ENCODE measurements around the gene CLDN34.
A peak's percentile ranks its signal among the peaks of the same experiment; 100 is the strongest.

CLDN34 gene, protein sequence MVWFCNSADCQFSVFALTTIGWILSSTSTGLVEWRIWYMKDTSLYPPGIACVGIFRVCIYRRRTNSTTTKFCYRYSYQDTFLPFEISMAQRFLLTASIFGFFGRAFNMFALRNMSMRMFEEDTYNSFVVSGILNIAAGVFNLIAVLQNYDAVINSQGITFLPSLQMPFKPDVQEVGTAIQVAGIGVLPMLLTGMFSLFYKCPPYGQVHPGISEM

DNA sequence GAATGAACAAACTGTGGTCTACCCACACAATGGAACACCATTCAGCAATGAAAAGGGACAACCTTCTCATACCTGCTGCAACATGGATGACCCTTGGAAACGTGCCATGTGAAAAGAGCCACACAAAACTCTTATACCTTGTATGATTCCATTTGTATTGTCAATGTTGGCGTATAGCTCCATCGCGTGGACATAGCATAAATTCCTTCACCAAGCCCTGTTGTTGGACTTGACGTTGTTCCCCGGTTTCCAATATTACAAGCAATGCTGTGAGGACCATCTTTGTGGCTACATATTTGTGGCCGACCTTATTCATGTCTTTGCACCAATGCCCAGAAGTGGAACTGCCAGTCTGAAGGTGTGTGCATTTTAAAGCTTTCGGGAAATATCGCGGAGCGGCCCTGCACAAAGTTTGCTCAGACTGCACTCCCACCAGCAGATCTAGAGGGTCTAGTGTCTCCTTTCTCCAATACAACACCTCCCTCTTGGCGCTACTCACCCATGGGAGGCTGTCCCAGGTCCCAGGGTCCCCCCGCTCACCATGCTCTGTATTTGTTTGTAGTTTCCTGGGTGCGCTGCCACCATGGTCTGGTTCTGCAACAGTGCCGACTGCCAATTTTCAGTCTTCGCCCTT, at the start of gene CLDN34:
Gene CLDN34, plus strand, starts transcription at position 584 of the 634 bp plus-strand sequence. Its CDS starts 0 bp downstream, at position 584.
- DNase-seq (ENCODE audit: low read depth in 2 of 2), result no peak

DNA sequence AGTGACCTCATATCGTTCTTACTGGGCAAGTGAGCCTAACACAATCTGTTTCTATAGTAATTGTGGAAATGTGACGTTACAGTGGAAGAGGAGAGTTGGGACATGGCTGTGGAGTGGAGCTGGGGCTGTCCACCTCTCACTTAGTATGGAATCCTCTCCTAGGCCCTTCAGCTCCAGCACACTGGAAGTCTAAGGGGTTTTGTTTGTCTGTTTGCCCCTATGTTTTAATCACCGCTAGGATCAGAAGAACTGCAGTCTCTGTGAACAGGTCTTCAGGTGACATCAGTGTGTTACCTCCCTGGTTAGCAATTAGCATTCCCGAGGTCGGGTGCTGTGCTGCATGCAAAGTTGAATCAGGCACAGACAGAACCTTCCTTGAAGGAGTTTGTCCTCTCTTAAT, 49.3 kb upstream of the CLDN34 start:
- DNase-seq (ENCODE audit: low read depth in 2 of 2), result no peak

DNA sequence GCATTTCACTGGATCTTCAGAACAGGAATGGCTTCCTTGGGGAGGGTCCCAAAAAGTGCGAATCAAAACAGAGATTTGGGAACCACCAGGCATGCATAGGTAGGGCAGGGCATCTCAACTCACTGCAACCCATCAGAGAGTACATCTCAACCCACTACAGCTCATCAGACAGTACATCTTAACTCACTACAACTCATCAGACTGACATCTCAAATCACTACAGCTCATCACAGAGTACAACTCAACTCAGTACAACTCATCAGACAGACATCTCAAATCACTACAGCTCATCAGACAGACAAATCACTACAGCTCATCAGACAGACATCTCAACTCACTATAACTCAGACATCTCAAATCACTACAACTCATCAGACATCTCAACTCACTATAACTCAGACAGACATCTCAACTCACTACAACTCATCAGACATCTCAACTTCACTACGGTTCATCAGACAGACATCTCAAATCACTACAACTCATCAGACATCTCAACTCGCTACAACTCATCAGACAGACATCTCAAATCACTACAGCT, 47.5 kb upstream of the CLDN34 start:
- DNase-seq (ENCODE audit: low read depth in 2 of 2), result no peak

DNA sequence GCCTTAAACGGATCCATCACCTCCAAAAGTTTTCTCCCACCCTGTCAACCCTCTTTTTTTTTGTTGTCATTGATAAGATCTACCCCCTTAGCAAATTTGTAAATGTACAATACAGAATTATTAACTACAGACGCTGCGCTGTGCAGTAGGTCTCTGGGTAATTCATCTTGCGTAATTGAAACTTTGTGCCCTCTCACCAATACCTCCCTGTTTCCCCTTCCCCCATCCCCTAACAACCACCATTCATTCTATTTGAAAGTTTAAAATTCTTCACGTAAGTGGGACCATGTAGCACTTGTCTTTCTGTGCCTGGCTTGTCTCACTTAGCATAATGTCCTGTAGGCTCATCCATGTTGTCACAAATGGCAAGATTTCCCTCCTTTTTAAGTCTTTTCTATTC, 45.8 kb upstream of the CLDN34 start:
- DNase-seq (ENCODE audit: low read depth in 2 of 2), result no peak

DNA sequence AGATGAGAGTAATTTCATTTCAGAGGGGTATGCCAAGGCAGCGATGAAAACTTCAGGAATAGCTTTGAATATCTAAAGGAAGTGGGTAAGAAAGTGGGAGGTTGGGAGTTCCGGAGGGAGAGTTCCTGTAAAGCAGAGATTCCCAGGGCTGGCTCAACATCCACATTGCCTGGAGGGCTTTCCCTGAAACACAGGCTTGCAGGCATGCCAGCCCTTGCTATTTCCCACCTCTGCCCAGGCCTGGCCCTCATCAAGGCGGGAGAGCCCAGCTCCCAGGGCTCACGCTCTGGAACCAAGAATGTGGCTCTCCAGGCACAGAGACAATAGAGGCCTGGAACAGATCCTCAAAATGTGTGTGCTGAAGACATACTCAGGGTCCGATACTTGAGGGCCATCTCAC, 43.8 kb upstream of the CLDN34 start:
- DNase-seq (ENCODE audit: low read depth in 2 of 2), result no peak

DNA sequence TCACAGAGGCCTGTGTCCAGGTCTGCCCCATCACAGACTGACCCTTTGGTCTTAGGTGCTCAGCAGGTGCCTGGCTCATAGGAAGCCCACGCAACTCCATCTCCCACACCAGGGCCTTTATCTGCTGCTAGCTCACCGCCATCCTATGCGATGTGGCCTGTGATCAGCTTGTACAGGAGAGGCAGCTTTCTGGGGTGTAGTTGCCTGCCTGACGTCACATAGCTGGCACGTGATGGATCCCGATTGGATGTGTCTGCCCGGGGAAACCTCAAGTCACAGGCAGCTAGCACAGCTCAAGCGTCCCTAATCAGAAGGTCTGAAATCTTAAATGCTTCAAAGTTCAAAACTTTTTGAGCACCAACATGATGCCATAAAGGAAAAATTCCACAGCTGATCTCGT, 41.2 kb upstream of the CLDN34 start:
- DNase-seq (ENCODE audit: low read depth in 2 of 2), result no peak

DNA sequence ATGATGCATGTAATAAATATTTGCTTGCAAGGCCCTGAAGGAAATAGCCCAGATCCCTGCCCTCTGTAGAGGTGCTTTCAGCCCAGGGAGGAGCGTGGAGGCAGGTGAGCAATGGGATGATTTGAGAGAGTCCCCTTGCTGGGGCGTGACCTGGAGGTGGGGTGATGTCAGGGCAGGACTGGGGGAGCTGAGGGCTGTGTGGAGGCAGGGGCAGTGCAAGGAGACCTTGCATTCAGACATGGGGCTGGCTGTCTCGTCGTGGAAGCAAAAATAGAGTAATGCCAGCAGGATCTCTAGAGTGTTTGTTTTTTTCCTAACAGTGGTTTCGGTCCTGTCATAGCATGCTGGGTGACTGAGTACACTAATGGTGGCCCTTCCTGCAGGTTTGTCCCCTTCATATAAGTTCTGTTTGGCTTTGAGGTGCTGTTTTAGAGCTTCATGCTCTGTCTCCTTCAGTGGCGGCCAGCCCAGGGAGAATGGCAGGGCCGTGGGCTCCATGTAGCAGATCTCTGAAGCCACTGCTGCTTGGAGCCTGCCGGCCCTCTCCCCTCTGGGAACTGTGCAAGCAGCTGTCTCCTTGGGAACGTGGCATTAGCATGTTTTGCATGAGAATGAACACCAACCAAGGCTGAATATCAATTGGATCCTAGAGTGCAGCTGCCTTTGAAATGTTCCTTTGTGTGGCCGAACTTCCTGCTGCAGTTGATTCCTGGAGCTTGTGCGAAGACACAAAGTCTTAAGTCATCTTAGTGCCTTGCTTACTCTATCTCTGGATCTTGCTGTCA, 39.3 kb upstream of the CLDN34 start:
- no peak for DNase-seq (ENCODE audit: low read depth in 2 of 2)

DNA sequence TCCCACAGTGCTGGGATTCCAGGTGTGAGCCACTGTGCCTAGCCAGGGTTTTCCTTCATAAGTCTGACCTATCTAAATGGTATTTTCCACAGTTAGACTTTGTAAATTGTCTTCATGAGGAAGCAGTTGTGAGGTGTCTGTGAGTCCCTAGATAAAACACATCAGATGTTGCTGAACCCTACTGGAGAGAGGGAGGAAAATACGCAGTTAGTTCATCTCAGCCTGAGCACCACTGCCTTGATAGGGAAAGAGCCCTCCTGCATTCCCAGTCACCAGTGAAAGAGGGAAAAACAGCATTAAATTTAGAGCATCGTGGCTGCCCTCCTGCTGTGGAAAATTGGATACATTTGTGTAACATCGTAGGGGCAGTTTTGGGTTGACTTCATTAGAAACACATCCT, 31.7 kb upstream of the CLDN34 start:
- no peak for DNase-seq (ENCODE audit: low read depth in 2 of 2)

DNA sequence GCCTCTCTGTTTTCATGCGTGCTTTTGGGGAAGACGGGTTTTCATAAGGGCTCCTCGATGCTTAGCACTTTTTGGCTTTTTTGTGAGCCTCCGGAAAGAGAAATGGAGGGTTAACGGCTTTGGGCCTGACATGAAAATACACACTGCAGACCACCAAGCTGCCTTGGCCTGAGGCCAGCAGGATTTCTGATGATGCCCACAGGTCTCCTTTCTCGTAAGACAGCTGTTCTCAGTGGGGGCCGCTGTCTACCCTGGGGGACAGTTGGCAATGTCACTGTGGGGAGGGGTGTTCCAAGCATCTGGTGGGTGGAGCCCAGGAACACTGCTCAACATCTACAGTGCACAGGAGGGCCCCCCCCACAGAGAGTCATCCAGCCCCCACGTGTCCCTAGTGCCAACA, 29.4 kb upstream of the CLDN34 start:
- DNase-seq (ENCODE audit: low read depth in 2 of 2), result no peak

DNA sequence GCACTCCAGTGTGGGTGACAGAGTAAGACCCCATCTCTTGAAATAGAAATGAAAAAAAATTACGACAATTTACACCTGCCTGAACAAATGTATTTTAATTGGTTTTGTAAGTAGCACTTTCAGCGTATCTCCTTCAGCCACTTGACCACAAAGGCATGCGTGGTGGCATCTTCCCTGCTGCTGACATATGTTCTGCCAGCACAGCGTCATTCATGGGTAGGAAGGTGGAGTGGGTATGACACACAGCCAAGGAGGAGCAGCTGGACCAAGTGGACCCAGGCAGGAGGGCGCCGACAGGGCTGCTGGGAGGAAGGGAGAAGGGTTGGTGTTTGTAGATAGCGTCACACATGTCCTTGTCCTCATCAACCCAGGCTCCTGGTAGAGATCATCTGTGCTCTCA, 28.6 kb upstream of the CLDN34 start:
- no peak for DNase-seq (ENCODE audit: low read depth in 2 of 2)

DNA sequence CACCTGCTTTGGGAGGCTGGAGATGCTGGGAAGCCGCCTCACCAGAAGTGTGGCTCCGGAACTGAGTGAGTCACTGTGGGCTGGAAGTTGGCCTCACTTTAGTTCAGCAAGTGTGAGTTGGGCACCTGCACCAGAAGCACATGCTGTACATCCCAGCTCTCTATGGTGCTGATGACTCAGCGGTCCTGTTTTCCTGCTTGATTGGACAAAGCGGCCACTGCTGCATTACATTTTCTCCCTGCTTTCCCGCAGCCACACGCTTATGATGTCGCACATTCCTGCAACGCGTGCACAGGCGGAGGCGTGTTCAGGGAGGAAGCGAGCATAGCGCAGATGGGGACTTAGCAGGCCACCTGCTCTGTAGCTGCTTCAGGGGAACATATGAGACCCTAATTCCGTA, 26.7 kb upstream of the CLDN34 start:
- DNase-seq (ENCODE audit: low read depth in 2 of 2), result no peak

DNA sequence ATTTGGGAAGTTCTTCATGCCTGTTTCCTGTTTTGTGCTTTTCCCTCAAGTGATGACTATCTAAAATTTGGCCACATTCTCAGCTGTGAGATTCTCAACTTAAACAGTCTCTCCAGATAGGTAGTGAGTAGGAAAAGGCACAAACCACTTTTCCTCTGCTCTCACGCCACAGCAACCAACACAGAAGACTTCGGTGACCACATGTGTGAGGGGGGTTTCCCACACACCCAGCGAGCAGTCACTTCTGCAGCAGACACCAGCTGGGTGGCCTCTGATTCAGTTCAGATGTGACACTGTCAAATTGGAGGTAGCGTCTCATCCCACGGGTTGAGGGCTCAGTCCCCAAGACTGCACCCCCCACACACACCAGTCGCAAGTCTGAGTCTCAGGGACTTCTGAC, 25.1 kb upstream of the CLDN34 start:
- peak; percentile 73 to 76 for DNase-seq (ENCODE audit: low read depth in 2 of 2)

DNA sequence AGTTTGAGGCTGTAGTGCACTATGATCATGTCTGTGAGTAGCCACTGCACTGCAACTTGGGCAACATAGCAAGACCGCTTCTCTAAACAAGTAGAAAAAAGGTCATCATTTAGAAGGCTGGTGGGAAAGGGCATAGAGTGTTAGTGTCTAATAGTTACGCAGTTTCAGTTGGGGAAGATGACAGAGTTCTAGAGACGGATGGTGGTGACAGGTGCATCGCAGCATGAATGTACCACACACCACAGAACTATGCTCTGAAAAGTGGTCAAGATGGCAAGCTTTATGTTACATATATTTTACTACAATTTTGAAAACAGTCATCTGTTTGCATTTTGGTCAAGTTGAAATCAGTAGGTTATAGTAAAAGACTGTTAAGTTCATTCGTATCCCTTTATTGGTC, 23.7 kb upstream of the CLDN34 start:
- DNase-seq (ENCODE audit: low read depth in 2 of 2), result no peak

DNA sequence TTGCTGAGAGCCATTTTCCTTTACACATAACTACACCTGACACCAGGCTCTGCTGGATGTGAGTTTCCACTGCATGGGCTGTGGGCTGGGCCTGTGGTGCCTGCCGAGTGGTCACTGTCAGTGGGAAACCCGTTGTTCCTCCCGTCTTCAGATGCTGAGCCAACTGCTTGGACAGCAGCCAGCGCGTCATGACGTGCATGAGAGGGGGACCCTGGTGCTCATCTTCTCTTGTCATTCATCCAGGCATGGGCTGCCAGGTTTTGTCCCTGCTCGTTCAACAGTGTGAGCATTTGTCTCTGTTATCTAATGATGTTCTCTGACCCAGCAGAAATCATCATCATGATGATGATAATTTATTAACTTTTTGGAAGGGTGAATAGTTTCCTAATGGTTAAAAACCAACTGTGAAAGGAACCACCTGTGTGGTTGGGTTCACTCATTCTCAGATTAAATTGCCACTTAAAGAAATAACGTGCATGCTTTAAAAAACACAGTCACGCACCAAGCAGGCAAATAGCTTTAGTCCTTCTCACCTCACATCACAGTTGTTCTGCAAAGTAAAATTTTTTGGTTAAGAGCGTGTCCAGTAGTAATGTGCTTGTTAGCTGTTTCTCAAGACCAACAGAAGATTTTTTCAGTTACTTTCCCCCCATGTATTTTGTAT, 19.9 kb upstream of the CLDN34 start:
- no peak for DNase-seq (ENCODE audit: low read depth in 2 of 2)

DNA sequence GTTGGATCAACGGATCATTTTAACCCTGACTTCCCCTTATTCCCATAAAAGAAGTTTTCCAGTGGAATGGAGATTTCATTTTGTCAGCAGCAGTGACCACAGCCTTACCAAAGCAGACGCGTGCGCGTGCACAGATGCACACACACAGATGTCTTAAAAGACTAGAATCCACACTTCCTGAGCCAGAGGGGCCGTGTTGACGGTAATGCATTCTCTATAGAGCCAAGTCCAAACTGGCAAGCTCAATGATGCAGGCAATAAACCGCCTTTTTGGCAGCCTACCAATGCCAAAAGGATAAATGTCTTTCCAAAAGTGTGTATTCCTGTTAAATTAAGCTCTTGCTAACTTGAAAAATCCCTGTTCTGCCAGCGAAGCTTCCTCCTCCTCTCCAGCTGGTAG, 18.8 kb upstream of the CLDN34 start:
- DNase-seq (ENCODE audit: low read depth in 2 of 2), result no peak

DNA sequence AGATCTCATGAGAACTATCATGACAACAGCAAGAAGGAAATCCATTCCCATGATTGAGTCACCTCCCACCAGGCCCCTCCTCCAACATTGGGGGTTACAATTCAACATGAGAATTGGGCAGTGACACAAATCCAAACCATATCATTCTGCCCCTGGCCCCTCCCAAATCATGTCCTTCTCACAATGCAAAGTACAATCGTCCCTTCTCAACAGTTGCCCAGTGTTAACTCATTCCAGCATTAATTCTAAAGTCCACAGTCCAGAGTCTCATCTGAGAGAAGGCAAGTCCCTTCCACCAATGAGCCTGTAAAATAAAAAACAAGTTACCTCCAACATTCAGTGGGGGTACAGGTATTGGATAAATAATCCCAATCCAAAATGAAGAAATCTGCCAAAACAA, 14.9 kb upstream of the CLDN34 start:
- DNase-seq (ENCODE audit: low read depth in 2 of 2), result no peak

DNA sequence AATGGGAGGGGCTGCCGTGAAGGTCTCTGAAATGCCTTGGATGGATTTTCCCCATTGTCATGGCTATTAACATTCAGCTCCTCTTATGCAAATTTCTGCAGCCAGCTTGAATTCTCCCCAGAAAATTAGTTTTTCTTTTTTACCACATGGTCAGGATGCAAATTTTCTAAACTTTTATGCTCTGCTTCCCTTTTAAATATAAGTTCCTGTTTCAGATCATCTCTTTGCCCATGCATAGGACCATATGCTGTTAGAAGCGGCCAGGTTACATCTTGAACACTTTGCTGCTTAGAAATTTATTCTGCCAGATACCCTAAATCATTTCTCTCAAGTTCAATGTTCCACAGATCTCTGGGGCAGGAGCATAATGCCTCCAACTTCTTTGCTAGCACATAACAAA, 13.8 kb upstream of the CLDN34 start:
- DNase-seq (ENCODE audit: low read depth in 2 of 2), result no peak

DNA sequence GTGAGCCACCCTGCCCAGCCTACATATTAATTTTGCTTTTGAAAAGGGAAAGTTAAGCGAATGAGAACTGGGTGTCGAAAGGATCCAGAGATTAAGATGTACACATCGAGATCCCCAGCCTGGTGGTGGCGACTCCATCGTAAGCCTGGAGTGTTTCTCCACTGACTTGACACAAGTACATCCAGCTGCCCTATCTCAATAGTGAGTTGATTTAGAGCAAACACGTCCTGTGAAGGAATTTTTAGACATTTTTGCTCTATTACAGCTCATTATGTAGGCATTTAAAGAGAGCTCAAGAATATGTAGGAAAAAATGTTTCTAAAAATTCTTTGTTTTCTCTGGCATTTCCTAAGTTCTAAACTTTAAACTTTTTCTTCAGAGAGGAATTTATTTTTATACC, 11.7 kb upstream of the CLDN34 start:
- no peak for DNase-seq (ENCODE audit: low read depth in 2 of 2)

DNA sequence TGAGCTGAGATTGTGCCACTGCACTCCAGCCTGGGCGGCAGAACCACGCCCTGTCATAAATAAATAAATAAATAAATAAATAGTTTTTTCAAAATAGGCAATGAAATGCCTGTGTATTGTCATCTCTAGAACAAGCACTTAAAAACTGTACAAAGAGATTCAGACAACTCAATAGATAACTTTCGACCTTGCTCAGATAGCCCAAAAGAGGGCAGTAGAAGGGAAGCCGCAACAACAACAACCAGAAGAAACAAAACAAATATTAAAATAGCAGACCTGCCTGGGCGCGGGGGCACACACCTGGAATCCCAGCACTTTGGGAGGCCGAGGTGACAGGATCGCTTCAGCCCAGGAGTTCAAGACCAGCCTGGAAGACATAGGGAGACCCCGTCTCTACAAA, 9.4 kb upstream of the CLDN34 start:
- DNase-seq (ENCODE audit: low read depth in 2 of 2), result no peak

DNA sequence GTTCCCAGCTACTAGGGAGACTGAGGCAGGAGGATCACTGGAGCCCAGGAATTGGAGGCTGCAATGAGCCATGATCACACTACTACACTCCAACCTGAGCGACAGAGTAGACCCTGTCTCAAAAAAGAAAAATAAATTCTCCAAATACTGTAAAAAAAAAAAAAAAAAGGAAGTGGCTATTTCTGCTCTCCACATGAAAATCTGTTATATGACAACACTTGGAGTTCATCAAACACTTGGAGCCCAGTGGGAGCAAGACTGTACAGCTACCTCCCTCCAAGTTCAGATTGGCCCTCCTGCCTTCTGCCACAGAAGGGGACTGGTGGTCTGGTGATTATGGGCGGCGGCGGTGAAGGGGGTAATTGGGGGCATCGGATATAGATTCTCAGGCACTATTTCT, 9.0 kb upstream of the CLDN34 start:
- no peak for DNase-seq (ENCODE audit: low read depth in 2 of 2)

DNA sequence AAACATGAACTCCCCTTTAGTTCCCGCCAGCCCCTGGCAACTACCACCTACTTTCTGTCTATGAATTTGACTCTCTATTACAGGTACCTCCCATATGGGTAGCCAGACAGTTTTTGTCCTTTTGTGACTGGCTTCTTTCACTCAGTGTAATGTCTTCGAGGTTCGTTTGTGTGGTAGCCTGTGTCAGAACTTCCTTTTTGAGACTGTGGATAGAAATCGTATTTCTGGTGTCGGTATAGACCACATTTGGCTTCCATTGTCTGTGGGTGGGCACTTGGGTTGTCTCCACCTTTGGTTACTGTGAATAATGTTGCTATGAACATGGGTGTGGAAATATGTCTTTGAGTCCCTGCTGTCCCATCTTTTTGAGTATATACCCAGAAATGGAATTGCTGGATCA, 5.4 kb upstream of the CLDN34 start:
- DNase-seq (ENCODE audit: low read depth in 2 of 2), result no peak

DNA sequence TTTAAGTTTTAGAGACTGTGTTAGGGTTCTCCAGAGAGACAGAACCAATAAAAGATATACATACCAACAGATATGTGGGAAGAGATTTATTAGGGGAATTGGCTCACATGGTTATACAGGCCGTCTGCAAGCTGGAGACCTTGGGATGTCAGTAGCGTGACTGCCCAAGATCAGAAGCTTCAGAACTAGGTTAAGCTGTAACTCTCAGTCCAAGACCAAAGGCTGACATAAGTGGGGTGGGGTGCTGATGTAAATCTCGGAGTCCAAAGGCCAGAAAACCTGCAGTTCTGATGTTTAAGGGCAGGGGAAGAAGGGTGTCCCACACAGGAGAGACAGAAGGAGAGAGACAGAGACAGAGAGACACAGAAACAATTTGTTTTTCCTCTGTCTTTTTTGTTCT, 10.5 kb downstream of the CLDN34 start:
- no peak for DNase-seq (ENCODE audit: low read depth in 2 of 2)
